Endothelial cell of umbilical vein (primary cell): ENCODE results near the gene C8G. TPM values are rescaled to one million over a fixed set of nuclear protein-coding genes. Genes with fewer than 3 reads are reported as not detected.

Source experiments
- BruUV-seq: library from RNA; stranded (reverse); fragments of 400-500 nt; replicated peaks from 2 replicates; lab custom pipeline; 2021; lab: Mats Ljungman, UMichigan
- CTCF ChIA-PET: fragments of 300-600, 350-600 bp; sonication (Branson Sonifier 250); formaldehyde crosslinking; loops from one replicate; lab custom pipeline; 2021; ENCODE audit warnings: antibody characterized with exemption, inconsistent platforms; lab: Charles Lee
- POLR2A ChIA-PET: fragments of 300-600, 350-600 bp; sonication (Branson Sonifier 250); formaldehyde crosslinking; loops from one replicate; lab custom pipeline; 2021; ENCODE audit warnings: antibody characterized with exemption, inconsistent platforms; lab: Charles Lee
- DNase-seq: peaks from one replicate; pipeline ENCODE4 v3.0.0-alpha.2; 2011; ENCODE audit warnings: low read depth, low spot score
- FAIRE-seq: peaks from 2 replicates; lab custom pipeline; 2011; peaks lifted over from hg19 to GRCh38; lab: Jason Lieb, UNC
- H2AFZ ChIP-seq: 2 replicates; pipeline ENCODE4 v1.6.0; 2012; ENCODE audit warnings: low read depth, low read length, control low read depth, inconsistent platforms
- H3K27ac ChIP-seq: 2 replicates; pipeline ENCODE4 v1.5.1; 2011; ENCODE audit warnings: low read depth, mild to moderate bottlenecking, control low read depth, low read length, moderate library complexity; ENCODE audit not compliant: insufficient read depth
- H3K27me3 ChIP-seq, 2 experiments: 2 replicates each; pipeline versions ENCODE4 v1.6.0 to v1.6.1; 2011; ENCODE audit warnings: low read length in 2 of 2, mixed read lengths in 1 of 2; ENCODE audit not compliant: control insufficient read depth in 2 of 2, insufficient read depth in 2 of 2
- H3K36me3 ChIP-seq, 2 experiments: 2 replicates in 1 of 2; 3 replicates in 1 of 2; pipeline ENCODE4 v1.5.1; 2011; ENCODE audit warnings: low read length in 2 of 2, mild to moderate bottlenecking in 1 of 2, moderate library complexity in 1 of 2; ENCODE audit not compliant: control insufficient read depth in 2 of 2, insufficient read depth in 2 of 2; ENCODE audit errors: extremely low read depth in 1 of 2
- H3K4me1 ChIP-seq: 3 replicates; pipeline ENCODE4 v1.5.1; 2011; ENCODE audit warnings: mild to moderate bottlenecking, low read length; ENCODE audit not compliant: control insufficient read depth, insufficient read depth; ENCODE audit errors: extremely low read depth
- H3K4me2 ChIP-seq: 2 replicates; pipeline ENCODE4 v1.6.1; 2011; ENCODE audit warnings: low read length, control low read depth, mixed read lengths; ENCODE audit not compliant: insufficient read depth
- H3K4me3 ChIP-seq, 3 experiments: fragments of 200-600 bp in 1 of 3; sonication (generic), shearing (Covaris generic) in 1 of 3; replicated peaks in 1 of 3; 2 replicates each; pipeline ENCODE4 v1.5.1; 2011 to 2016; ENCODE audit warnings: control low read depth in 3 of 3, low read length in 3 of 3, mild to moderate bottlenecking in 2 of 3, inconsistent platforms in 1 of 3, low read depth in 1 of 3, moderate library complexity in 1 of 3; ENCODE audit not compliant: insufficient read depth in 1 of 3
- H3K79me2 ChIP-seq: 2 replicates; pipeline ENCODE4 v1.6.0; 2012; ENCODE audit warnings: low read length, inconsistent platforms; ENCODE audit not compliant: control insufficient read depth, insufficient read depth
- H3K9ac ChIP-seq: replicated peaks from 2 replicates; pipeline ENCODE3; 2011; ENCODE audit warnings: low read length, control low read depth; ENCODE audit not compliant: insufficient read depth; ENCODE audit errors: extremely low read depth
- H3K9me1 ChIP-seq: replicated peaks from 3 replicates; pipeline ENCODE4 v1.6.0; 2011; ENCODE audit warnings: mild to moderate bottlenecking, low read length; ENCODE audit not compliant: control insufficient read depth, insufficient read depth; ENCODE audit errors: extremely low read depth
- H3K9me3 ChIP-seq: replicated peaks from 2 replicates; pipeline ENCODE4 v1.5.1; 2012; ENCODE audit warnings: low read length, inconsistent platforms; ENCODE audit not compliant: control insufficient read depth, insufficient read depth
- H4K20me1 ChIP-seq: replicated peaks from 2 replicates; pipeline ENCODE3; 2011; ENCODE audit warnings: mild to moderate bottlenecking, low read length; ENCODE audit not compliant: control insufficient read depth, insufficient read depth; ENCODE audit errors: extremely low read depth
- CTCF ChIP-seq, 2 donors: IDR thresholded peaks; 1 replicate in 1 of 2; 2 replicates in 1 of 2; pipeline ENCODE4 v1.5.1; 2011; ENCODE audit warnings: low read length in 2 of 2, mild to moderate bottlenecking in 2 of 2, moderate library complexity in 2 of 2, control low read depth in 1 of 2, inconsistent platforms in 1 of 2, low read depth in 1 of 2; ENCODE audit not compliant: insufficient read depth in 1 of 2; ENCODE audit errors: extremely low read depth in 1 of 2
- EZH2 ChIP-seq: IDR thresholded peaks from 2 replicates; pipeline ENCODE4 v1.6.1; 2012; ENCODE audit warnings: borderline replicate concordance, low read depth, mild to moderate bottlenecking, moderate library complexity, low read length, inconsistent platforms; ENCODE audit not compliant: severe bottlenecking
- FOS ChIP-seq: IDR thresholded peaks from 2 replicates; pipeline ENCODE4 v1.6.1; 2011; ENCODE audit warnings: mild to moderate bottlenecking, low read length, moderate library complexity, borderline replicate concordance; ENCODE audit not compliant: insufficient read depth
- GATA2 ChIP-seq: IDR thresholded peaks from 2 replicates; pipeline ENCODE4 v1.7.0; 2011; ENCODE audit warnings: low read depth, mild to moderate bottlenecking, moderate library complexity, mixed read lengths, low read length; ENCODE audit not compliant: insufficient read length, insufficient read depth
- JUN ChIP-seq: IDR thresholded peaks from 2 replicates; pipeline ENCODE4 v1.6.1; 2011; ENCODE audit warnings: borderline replicate concordance, low read depth; ENCODE audit not compliant: insufficient read length, insufficient read depth
- MYC ChIP-seq: IDR thresholded peaks from one replicate; pipeline ENCODE4 v1.6.1; 2011; ENCODE audit warnings: mild to moderate bottlenecking, low read depth, low read length
- POLR2A ChIP-seq: IDR thresholded peaks from 2 replicates; pipeline ENCODE4 v1.6.1; 2012; ENCODE audit warnings: low read depth, mild to moderate bottlenecking, control low read depth, low read length
- POLR2AphosphoS5 ChIP-seq: IDR thresholded peaks from 2 replicates; pipeline ENCODE4 v1.6.1; 2012; ENCODE audit warnings: low read depth, mild to moderate bottlenecking, control low read depth, low read length, moderate library complexity; ENCODE audit not compliant: insufficient read depth
- dilution Hi-C: fragments of 300-500 bp; cut with MboI; formaldehyde crosslinking; loops from one replicate; pipeline ENCODE4 v1.15.0; 2019; ENCODE audit warnings: low sequenced_read_pairs; ENCODE audit not compliant: extremely low pct_ligation_motif_present
- intact Hi-C: fragments of 100-400 bp; cut with micrococcal nuclease; formaldehyde crosslinking; loops from one replicate; pipeline ENCODE4 v1.10.0; 2022
- polyA plus RNA-seq, 4 experiments: library from polyadenylated mRNA; depleted of rRNA in 3 of 4; stranded (reverse) in 3 of 4; unstranded in 1 of 4; fragments of >200 nt; gene quantifications; 2 replicates each; pipeline versions ENCODE4 v1.2.1 to v1.2.3, GENCODE V29; 2011 to 2012; ENCODE audit warnings: missing spikeins in 1 of 4
- total RNA-seq: library from RNA; stranded (reverse); gene quantifications from 2 replicates; pipeline ENCODE4 v1.2.3, GENCODE V29; 2021
- TF ChIP-seq, protein P1 (sequence below): IDR thresholded peaks from 2 replicates; pipeline ENCODE4 v1.6.1; 2011; ENCODE audit not compliant: insufficient read depth, insufficient read length

Gene C8G
- total and polyA plus RNA-seq, 2 donors (not counting 3 experiments of a cell fraction or from before 2014, with no cell fraction given), result 0.47 to 1.9 TPM

DNA sequence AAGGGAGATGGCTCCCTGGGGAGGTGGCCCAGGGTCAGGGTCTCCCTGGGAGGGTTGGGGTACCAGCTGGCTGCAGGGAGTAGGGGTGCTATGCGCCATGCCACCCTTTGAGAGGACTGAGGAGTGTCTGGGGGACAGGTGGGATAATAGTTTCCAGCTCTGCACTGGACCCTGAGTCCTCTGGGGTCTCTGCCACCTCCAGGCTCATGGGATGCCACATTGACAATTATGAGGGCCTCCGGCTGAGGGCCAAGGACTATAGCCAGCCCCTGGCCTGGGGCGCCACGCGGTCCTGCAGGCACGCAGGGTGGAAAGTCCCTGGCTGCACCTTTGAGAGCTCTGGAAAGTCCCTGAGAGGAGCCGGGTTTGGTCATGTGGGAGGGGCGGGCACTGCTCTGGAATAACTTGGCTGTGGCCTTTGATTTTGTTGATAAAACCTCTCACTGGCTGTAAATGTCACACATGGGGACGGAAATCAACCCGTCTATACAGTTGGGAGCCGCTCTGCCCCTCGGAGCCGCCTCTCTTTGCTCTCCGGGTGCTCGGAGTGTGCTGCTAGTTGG, 42.7 kb upstream of the C8G start:
- FAIRE-seq, result peak; percentile 58
- no peaks in the 10 kb centered on the region for H3K9me1 ChIP-seq
- H3K27ac ChIP-seq, result peak overlapping the region; percentile 7
- H4K20me1 ChIP-seq, result no peaks in the 10 kb centered on the region
- dilution Hi-C loops (no loop called here), intact Hi-C loops (no loop called here)
- CTCF ChIA-PET, result no interaction called here
- no TSS peak for BruUV-seq
- no peak overlapping the region for H3K4me2 ChIP-seq
- peaks cover 1% of the 10 kb centered on the region for H3K79me2 ChIP-seq
- H2AFZ ChIP-seq, result no peak overlapping the region
- peaks cover 14% of the 10 kb centered on the region for H3K4me1 ChIP-seq
- POLR2A ChIA-PET, result no interaction called here
- no peak overlapping the region for H3K4me3 ChIP-seq
- H3K9me3 ChIP-seq, result no peaks in the 10 kb centered on the region
- no peaks in the 10 kb centered on the region for H3K27me3 ChIP-seq
- no peak overlapping the region for H3K9ac ChIP-seq
- no peak for TF ChIP-seq JUN
- no peak for TF ChIP-seq FOS
- TF ChIP-seq, protein P1, sequence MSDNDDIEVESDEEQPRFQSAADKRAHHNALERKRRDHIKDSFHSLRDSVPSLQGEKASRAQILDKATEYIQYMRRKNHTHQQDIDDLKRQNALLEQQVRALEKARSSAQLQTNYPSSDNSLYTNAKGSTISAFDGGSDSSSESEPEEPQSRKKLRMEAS, result no peak
- TF ChIP-seq EZH2, result no peak
- TF ChIP-seq MYC, result no peak
- no peak for TF ChIP-seq GATA2
- TF ChIP-seq POLR2A, result no peak
- no peak for TF ChIP-seq POLR2AphosphoS5
- TF ChIP-seq CTCF (IDR thresholded peaks at IDR 0.05; ENCODE audit: extremely low read depth in 1 of 2, insufficient read depth in 1 of 2, low read depth in 1 of 2, low read length in 2 of 2), result no peak
- peak; percentile 66 for DNase-seq
- peaks cover 2 to 21% of the 10 kb centered on the region in 2 experiments for H3K36me3 ChIP-seq
